NCI-H748 (cell line): ENCODE data around the gene KRTAP10-7.
A peak's percentile ranks its signal among the peaks of the same experiment; 100 is the strongest.
"Not testable (repeated sequence)": the region's sequence is repeated elsewhere in the genome, so short reads cannot be mapped to it uniquely, and the experiment has no call there.

Experiments
- DNase-seq: peaks from one replicate; lab custom pipeline; 2025; ENCODE audit not compliant: unreplicated experiment; lab: John Stamatoyannopoulos, UW

KRTAP10-7 gene, protein sequence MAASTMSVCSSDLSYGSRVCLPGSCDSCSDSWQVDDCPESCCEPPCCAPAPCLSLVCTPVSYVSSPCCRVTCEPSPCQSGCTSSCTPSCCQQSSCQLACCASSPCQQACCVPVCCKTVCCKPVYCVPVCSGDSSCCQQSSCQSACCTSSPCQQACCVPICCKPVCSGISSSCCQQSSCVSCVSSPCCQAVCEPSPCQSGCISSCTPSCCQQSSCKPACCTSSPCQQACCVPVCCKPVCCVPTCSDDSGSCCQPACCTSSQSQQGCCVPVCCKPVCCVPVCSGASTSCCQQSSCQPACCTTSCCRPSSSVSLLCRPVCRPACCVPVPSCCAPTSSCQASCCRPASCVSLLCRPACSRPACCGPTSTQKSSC

DNA sequence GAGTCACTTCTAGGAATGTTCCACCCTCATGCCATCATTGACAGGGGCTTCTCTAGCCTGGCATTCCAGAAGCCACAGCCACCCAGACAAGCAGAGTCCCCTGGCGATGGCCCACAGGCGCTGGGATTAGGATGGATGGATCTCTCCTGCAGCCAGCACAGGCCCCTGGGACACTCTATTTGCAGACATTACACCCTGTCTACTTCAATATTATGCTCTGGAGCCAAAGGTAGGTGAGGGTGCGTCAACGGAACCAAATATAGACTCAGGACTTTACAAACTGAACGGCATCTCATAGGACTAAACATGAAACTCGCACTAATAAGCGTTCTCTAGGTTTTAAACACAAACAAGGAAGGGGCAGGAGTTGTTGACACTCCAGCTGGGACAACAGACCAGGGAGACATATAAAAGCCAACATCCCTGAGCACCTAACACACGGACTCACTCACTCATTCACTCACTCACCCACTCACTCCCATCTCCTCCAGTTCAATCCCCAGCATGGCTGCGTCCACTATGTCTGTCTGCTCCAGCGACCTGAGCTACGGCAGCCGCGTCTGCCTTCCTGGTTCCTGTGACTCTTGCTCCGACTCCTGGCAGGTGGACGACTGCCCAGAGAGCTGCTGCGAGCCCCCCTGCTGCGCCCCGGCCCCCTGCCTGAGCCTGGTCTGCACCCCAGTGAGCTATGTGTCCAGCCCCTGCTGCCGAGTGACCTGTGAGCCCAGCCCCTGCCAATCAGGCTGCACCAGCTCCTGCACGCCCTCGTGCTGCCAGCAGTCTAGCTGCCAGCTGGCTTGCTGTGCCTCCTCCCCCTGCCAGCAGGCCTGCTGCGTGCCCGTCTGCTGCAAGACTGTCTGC is at the start of gene KRTAP10-7:
KRTAP10-7 (plus strand) TSS at position 480 of the 861 bp plus-strand sequence; CDS start at position 505, 25 bp downstream.
- DNase-seq: not testable (repeated sequence)

DNA sequence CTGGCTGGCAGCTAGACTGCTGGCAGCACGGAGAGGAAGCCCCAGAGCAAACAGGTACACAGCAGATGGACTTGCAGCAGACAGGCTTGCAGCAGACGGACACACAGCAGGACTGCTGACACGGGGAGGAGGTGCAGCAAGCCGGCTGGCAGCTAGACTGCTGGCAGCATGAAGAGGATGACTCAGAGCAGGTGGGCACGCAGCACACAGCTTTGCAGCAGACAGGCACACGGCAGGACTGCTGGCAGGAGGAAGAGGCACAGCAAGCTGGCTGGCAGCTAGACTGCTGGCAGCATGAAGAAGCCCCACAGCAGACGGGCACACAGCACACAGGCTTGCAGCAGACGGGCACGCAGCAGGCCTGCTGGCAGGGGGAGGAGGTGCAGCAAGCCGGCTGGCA is 49.6 kb upstream of the KRTAP10-7 start:
- no peak for DNase-seq

DNA sequence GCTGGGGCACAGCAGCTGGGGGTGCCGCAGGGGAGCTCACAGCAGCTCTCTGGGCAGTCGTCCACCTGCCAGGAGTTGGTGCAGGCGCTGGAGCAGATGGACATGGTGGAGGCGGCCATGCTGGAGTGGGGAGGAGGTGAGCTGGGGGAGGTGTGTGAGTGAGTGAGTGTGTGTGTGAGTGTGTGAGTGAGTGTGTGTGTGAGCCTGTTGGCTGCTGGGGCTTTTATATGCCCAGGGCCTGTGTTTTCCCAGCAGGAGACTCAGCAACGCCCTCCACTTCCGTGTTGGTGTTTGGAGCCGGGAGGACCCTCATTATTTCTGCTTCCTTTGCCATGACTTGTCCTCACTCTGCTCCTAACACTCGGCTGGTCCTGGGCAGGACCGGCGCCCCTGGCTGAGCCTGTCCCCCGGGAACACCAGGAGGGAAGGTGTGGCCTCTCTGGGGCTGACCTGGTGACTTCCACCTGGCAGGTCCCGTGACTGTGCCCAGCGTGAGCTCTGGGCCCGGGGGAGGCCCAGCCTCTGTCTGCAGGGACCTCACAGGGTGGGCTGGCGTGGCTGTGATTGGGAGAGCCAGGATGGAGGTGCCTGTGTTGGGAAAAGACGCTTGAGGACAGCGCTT is 48.9 kb upstream of the KRTAP10-7 start, which contains the start of gene KRTAP10-2:
KRTAP10-2 (minus strand) TSS at position 166 of the 622 bp plus-strand sequence; CDS start at position 119, 47 bp downstream.
- peak; percentile 5 for DNase-seq

DNA sequence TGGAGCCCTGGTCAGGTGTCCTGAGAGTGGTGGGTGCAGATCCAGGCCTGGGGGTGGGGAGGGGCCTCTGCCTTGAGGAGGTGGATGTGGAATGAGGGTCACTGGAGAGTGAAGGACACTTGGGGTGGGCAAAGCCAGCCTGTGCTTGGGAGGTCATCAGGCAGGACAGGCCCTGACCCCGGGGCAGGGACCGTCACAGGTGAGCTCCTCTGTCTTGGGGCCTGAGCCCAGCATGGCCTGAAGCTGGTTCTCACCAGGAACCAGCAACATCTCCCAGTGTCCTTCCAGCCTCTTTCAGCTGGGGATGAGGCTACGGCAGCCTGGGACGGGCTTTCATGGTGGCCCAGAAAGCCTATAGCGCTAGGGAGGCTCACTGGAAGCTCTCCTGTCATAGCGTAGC is 48.3 kb upstream of the KRTAP10-7 start:
- no peak for DNase-seq

DNA sequence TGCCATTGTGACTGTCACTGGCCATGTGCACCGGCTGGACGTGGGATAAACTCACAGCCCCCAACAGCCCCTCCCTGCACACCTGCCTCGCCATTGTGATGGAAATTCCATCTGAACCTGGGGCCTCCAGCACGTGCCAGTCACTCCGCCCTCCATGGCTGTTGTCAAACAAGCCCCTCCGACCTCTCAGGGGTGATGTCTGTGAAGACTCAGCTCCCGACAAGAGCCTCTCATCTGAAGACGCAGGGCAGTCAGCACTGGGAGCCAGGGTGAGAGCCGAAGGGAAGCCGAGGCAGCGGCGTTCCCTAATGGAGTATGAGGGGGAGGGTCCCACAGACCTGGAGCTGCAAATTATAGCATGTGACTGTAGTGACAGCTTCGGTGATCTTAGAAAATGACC is 47.7 kb upstream of the KRTAP10-7 start:
- peak; percentile 37 for DNase-seq

DNA sequence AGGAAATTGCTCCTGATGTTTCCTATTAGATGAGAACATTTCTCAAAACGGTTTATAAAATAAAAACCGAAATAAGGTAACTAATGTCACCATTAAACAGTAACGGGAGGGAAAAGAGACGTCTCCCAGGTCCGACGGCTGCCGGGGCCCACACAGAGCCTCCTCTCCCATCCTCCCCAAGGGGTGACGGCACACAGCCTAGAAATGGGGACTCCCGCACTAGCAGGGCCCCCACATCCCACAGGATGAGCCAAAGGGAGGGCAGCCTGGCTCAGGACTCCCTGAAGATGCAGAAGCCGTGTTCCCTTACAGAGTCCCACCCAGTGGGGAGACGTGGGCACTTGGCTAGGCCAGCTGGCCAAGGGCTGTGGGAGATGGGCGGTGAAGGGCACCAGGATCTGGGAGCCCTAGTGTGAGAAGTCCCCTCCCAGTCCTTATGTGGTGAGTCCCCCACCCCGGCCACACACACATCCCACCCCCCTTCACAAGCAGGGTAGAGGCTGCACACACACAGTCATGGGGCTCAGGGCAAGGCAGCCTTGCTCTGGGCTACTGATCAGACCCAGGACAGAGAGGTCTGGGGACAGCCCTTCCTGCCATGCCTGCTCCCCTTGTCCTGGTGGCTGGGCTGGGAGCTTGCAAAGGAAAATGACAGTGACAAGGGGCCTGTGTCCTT is 45.1 kb upstream of the KRTAP10-7 start:
- DNase-seq: no peak

DNA sequence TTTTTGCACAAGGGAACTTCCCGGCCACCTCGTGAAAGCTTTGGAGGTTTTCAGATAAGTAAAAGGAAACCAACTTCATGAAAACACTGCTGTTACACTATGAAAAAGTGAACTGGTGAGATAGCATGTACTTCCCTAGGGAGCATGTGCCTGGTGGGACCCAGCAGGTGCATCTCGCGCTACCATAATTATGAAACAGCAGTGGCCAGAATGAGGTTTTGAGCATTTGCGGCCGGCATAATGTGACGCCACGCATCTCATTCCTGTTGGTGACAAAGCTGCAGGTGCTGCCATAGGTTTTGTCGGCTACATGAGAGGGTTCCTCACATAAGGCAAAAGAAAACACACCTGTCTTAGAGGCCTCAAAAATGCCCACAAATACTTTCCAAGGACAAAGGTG is 43.5 kb upstream of the KRTAP10-7 start:
- peak; percentile 68 for DNase-seq

DNA sequence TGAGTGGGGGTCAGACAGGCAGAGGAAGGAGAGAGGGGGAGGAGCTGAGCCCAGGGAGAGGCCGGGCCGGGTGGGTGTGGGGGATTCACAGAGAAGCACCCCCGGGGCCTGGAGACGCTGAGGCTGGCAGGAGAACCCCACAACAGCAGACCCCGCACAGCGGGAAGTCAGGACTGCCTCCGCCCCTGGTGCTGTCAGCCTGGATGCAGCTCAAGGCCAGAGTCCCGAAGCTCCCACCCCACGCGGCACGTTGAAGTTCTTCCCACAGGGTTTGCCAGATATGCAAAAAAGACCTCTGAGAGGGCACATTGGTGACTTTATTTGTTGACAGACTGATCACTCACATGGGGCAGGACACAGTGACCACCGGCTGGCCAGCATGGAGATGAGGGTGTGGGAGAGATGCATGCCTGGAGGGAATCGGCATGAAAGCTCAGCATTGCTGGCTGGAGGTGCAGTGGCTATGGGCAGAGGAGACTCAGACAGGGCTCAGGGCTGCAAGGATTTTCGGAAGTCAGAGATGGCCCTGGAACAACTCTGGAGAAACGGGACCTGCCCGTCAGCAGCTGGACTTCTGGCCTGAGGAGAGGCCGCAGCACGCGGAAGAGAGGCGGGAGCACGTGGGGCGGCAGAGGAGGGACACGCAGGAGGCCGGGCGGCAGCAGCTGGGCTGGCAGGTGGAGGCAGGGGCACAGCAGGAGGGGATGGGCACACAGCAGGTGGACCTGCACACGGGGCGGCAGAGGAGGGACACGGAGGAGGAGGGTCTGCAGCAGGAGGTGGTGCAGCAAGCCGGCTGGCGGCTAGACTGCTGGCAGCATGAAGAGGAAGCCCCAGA is 42.7 kb upstream of the KRTAP10-7 start:
- DNase-seq: no peak

DNA sequence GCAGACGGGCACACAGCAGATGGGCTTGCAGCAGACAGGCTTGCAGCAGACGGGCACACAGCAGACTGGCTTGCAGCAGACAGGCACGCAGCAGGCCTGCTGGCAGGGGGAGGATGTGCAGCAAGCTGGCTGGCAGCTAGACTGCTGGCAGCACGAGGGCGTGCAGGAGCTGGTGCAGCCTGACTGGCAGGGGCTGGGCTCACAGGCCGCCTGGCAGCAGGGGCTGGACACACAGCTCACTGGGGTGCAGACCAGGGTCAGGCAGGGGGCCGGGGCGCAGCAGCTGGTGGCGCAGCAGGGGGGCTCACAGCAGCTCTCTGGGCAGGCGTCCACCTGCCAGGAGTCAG is 42.1 kb upstream of the KRTAP10-7 start:
- not testable (repeated sequence) for DNase-seq

DNA sequence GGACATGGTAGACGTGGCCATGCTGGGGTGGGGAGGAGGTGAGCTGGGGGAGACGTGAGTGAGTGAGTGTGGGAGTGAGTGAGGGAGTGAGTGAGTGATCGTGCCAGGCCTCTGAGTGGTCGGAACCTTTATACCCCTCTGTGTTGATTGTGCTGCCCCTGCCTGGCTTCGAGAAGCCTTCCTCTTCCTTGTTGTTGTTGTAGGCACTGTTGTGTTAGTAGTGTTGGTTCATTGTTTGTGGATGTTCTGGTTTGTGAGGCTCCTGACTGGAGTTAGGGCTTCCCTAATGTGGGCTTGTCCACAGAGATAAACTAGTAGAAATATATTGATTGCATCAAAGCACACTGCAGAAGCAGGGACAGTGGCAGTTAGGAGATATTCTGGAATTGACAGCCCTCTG is 41.7 kb upstream of the KRTAP10-7 start, which contains the start of gene KRTAP10-3:
KRTAP10-3 (minus strand) TSS at position 101 of the 400 bp plus-strand sequence; CDS start at position 21, 80 bp downstream.
- no peak for DNase-seq

DNA sequence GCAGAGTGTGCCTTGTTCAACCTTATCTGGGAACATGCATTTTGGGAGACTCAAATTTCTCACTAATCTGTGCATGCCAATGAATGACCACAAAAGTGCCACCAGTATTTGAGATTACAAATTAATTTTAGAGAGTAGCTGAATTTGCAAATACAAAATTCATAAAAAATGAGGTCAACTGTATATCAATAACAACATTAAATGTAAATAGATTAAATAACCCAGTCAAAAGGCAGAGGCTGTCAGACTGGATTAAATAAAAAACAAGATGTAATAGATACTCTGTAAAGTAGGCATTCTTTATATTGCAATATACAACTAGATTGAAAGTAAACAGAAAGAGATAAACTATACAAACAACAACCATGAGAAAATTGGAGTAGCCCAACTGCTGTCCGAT is 36.3 kb upstream of the KRTAP10-7 start:
- no peak for DNase-seq

DNA sequence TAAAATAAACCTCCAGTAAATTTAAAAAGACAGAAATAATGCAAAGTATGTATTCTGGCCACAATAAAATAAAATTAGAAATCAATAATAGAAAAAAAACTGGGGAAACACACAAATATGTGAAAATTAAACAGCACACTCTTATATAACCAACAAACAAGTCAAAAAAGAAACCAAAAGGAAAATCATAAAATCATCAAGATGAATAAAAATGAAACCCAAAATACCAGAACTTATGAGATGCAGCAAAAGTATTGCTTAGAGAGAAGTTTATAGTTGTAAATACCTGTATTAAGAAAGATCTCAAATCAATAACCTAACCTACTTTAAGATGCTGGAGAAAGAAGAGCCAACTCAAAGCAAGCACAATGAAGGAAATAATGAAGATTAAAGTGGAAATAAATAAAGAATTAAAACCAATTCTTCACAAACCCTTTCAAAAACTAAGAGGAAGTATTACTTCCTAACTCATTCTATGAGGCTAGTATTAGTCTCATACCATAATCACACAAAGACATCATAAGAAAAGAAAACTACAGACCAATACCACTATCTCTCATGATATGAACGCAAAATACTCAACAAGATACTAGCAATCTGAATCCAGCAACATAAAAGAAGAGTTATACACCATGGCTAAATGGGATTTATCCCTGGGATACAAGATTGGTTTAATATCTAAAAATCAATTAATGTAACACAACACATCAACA is 35.4 kb upstream of the KRTAP10-7 start:
- DNase-seq: no peak

DNA sequence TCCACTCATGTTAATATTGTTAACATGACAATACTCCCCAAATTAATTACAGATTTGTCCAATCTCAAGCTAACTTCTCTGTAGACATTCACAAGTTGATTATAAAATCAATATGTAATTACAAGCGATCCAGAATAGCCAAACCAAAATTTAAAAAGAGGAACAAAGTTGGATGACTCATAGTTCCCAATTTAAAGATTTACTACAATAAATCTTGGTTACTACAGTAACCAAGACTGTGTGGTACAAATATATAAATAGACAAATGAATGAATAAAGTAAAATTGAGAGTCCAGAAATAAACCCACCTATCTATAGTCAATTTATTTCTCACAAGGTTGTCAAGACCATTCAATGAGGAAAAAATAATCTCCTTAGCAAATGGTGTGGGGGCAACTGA is 34.0 kb upstream of the KRTAP10-7 start:
- no peak for DNase-seq

DNA sequence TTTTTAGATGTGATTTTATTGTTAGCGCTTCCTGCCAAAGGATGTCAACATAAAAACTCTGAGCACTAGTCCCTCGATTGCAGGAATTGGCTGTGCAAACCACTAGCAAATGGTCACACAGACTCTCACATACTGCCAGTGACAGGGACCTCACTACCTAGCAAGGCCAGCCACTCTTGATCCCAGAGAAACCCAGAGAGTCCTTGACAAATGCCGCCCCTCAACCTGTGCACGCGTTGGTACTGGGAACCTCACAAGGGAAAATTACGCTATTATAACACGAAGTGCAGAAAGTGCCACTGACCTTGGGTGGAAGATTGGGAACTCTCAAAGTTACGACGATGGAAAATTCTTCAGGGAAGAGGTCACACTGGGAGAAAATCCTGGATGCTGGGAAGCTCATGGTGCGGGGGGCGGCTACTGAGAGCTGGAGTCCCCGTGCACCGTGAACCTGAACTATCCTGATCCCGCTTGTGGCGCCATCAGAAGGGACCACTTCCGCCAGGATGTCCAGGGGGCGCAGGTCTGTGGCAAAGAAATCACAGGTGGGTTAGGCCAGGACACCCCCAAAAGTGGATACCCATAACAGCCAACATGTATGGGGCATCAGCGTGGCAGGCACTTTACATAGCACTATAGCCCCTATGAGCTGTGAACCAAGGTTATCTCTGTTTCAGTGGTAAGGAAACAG is 32.8 kb upstream of the KRTAP10-7 start:
- DNase-seq: no peak

DNA sequence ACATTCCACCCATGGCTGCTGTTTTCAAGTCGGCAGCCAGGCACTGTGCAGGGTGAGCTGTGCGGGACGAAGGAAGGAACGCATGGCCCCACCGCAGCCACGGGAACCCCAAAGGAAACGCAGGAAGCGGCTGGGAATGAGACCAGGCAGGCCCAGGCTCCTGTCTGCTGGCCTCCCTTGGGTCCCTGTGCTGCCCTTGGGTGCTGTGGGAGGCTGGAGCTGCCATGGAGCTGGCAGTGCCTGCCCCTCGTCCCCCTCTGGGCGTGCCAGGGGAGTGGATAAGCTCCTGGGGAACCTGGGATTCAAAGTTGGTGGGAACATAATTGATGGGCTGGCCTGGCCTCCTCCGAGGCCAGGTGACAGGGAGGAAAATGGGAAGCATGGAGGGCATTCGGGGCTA is 32.1 kb upstream of the KRTAP10-7 start:
- DNase-seq: no peak

DNA sequence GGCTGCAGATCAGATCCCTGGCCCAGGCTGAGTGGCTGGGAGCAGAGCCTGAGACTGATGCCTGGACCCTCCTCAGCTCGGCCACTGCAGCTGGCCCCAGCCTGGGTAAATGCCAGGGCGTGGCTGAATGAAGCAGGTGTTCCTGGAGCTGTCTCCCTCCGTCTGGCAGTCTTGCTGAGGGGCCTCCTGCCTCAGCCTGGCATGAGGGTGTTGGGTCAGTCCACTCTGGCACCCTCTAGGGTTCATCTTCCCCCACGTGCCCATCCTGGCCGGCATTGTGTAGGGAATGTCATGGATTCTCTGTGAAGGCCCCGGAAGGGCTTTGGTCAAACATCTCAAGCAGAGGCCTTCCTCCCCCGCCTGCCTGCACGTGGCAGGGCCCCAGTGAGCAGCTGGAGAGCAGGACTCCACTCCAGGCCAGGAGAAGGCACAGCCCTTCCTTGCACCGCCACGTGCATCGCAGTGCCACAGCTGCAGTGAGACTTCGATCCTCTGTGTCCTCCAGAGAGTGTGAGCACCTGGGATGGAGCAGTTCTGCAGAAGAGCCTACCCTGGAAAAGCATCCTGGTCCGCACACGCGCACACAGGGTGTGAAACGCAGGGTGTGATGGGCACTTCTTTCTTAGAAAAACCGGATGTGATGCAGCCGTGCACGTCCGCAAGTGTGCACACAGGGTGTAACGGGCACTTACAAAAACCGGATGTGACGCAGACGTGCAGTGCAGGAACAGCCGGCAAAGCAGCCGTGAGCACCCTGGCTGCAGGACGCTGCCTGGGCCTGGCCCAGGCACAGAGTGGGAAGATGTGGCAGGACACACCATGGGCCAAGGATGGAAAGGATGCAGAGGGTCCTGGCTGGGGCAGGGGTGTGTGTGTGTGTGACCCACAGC is 31.5 kb upstream of the KRTAP10-7 start:
- DNase-seq: peak; percentile 62

DNA sequence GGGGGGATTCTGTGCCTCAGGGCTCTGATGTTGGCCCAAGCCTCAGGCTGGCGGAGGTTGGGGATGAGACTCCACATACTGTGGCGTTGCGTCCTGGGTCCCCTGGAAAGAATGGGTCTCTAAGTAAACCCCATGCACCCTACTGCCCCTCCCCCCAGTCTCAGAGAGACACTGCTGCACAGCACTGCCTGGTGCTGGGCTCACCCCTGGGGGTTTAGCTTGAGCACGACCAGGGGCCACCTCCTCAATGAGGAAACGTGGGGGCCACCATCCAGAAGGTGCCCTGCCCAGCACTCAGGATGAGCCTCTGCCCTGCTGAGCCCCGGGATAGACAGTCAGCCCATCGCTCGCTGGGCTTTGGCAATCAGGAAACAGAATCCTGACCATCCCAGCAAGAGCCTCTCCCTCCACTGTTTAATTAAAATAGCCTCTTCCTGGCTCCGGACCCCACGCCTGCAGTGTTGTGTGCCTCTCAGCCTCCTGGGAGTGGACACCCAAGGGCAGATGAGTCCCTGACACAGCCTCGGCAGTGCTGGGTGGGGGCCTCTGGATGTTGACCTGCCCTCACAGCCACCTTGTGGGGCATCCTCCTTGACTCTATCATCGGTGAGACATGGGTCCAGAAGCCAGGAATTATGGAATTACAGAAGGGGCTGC is 30.4 kb upstream of the KRTAP10-7 start:
- DNase-seq: no peak
